HCT116 (cell line): Measurements from ENCODE around the gene PLOD1. TPM values are rescaled to one million over a fixed set of nuclear protein-coding genes. Genes with fewer than 3 reads are reported as not detected.

Source experiments
- ATAC-seq: fragments of 200-7000 bp; cut with Tn5 transposase; 2 replicates; pipeline ENCODE4 v1.9.1; 2020; ENCODE audit warnings: mild to moderate bottlenecking, moderate library complexity
- BruUV-seq: library from RNA; stranded (reverse); fragments of 400-500 nt; replicated peaks from 2 replicates; lab custom pipeline; 2021; lab: Mats Ljungman, UMichigan
- CTCF ChIA-PET: fragments of 300-600 bp; sonication (Branson Sonifier 250); formaldehyde crosslinking; loops from one replicate; lab custom pipeline; 2021; ENCODE audit warnings: antibody characterized with exemption; lab: Charles Lee
- POLR2A ChIA-PET: fragments of 300-600, 350-600 bp; sonication (Branson Sonifier 250); formaldehyde crosslinking; loops from one replicate; lab custom pipeline; 2021; ENCODE audit warnings: antibody characterized with exemption; lab: Charles Lee
- RAD21 ChIA-PET, 2 experiments: fragments of 300-600 bp; sonication (Branson Sonifier 250); formaldehyde crosslinking; loops; one replicate each; lab custom pipeline; 2023; ENCODE audit warnings: low total read pairs in 2 of 2; ENCODE audit not compliant: uncharacterized antibody in 2 of 2, unreplicated experiment in 2 of 2, low non-redundant PET in 1 of 2; lab: Charles Lee
- DNase-seq: peaks from one replicate; pipeline ENCODE4 v3.0.0-alpha.2; 2010; ENCODE audit warnings: low read depth, low spot score
- H2AFZ ChIP-seq: fragments of 200-600 bp; shearing (Covaris generic), sonication (generic); 2 replicates; pipeline ENCODE4 v1.6.1; 2017; ENCODE audit warnings: low read depth, mixed run types, mixed read lengths, antibody characterized with exemption, low read length; ENCODE audit not compliant: poor library complexity, severe bottlenecking
- H3K27ac ChIP-seq: 2 replicates; pipeline ENCODE4 v1.5.1; 2012; ENCODE audit warnings: low read depth, low read length
- H3K27me3 ChIP-seq: fragments of 200-600 bp; sonication (generic); 2 replicates; pipeline ENCODE4 v1.6.1; 2016; ENCODE audit warnings: mixed run types, low read length, mixed read lengths; ENCODE audit not compliant: insufficient read depth
- H3K36me3 ChIP-seq, 2 experiments: fragments of 200-500 bp in 1 of 2; fragments of 200-600 bp in 1 of 2; sonication (Bioruptor generic) in 1 of 2; sonication (generic) in 1 of 2; 2 replicates each; pipeline versions ENCODE4 v1.5.1 to v1.6.1; 2014 to 2016; ENCODE audit warnings: low read length in 2 of 2, inconsistent platforms in 1 of 2, mixed read lengths in 1 of 2, mixed run types in 1 of 2; ENCODE audit not compliant: insufficient read depth in 2 of 2, control insufficient read depth in 1 of 2
- H3K4me1 ChIP-seq, 2 experiments: fragments of 200-600 bp in 1 of 2; sonication (generic) in 1 of 2; 2 replicates each; pipeline versions ENCODE4 v1.5.1 to v1.6.1; 2012 to 2017; ENCODE audit warnings: low read length in 2 of 2, inconsistent platforms in 1 of 2, mild to moderate bottlenecking in 1 of 2, mixed read lengths in 1 of 2, mixed run types in 1 of 2, moderate library complexity in 1 of 2; ENCODE audit not compliant: insufficient read depth in 2 of 2, control insufficient read depth in 1 of 2
- H3K4me2 ChIP-seq: fragments of 200-600 bp; sonication (generic); 2 replicates; pipeline ENCODE4 v1.6.1; 2017; ENCODE audit warnings: mixed run types, low read length, mixed read lengths
- H3K4me3 ChIP-seq, 2 experiments: fragments of 200-600 bp in 1 of 2; sonication (generic) in 1 of 2; replicated peaks in 1 of 2; 2 replicates each; pipeline ENCODE4 v1.5.1; 2011 to 2016; ENCODE audit warnings: low read length in 2 of 2, control low read depth in 1 of 2, low read depth in 1 of 2, mild to moderate bottlenecking in 1 of 2, mixed read lengths in 1 of 2, mixed run types in 1 of 2
- H3K79me2 ChIP-seq: fragments of 200-600 bp; sonication (generic); 2 replicates; pipeline ENCODE4 v1.6.1; 2017; ENCODE audit warnings: mild to moderate bottlenecking, mixed run types, low read length, moderate library complexity, mixed read lengths; ENCODE audit not compliant: insufficient read depth
- H3K9ac ChIP-seq: fragments of 200-600 bp; sonication (generic); 2 replicates; pipeline ENCODE4 v1.6.1; 2016; ENCODE audit warnings: low read length, mixed read lengths
- H3K9me2 ChIP-seq: fragments of 200-600 bp; sonication (generic), shearing (Covaris generic); 2 replicates; pipeline ENCODE4 v1.6.1; 2017; ENCODE audit warnings: mixed run types, mild to moderate bottlenecking, moderate library complexity; ENCODE audit not compliant: insufficient read depth
- H3K9me3 ChIP-seq, 2 experiments: fragments of 200-500 bp in 1 of 2; fragments of 200-600 bp in 1 of 2; sonication (Bioruptor generic) in 1 of 2; sonication (generic) in 1 of 2; 2 replicates each; pipeline ENCODE4 v1.6.1; 2014 to 2017; ENCODE audit warnings: low read length in 2 of 2, mixed read lengths in 2 of 2, inconsistent platforms in 1 of 2, low read depth in 1 of 2, mild to moderate bottlenecking in 1 of 2, mixed run types in 1 of 2, moderate library complexity in 1 of 2; ENCODE audit not compliant: control insufficient read depth in 1 of 2, insufficient read depth in 1 of 2
- H4K20me1 ChIP-seq: fragments of 200-600 bp; sonication (generic), shearing (Covaris generic); 2 replicates; pipeline ENCODE4 v1.6.1; 2017; ENCODE audit warnings: mixed run types, mild to moderate bottlenecking, moderate library complexity; ENCODE audit not compliant: insufficient read depth
- ATF3 ChIP-seq: IDR thresholded peaks from 2 replicates; pipeline ENCODE4 v1.6.1; 2012
- CBX3 ChIP-seq: IDR thresholded peaks from 2 replicates; pipeline ENCODE4 v1.6.1; 2012; ENCODE audit warnings: low read depth
- CEBPB ChIP-seq: IDR thresholded peaks from 2 replicates; pipeline ENCODE4 v1.6.1; 2012; ENCODE audit warnings: low read depth
- CTCF ChIP-seq, 3 experiments: fragments of 200-600 bp in 1 of 3; sonication (generic) in 1 of 3; IDR thresholded peaks in 2 of 3; conservative IDR thresholded peaks in 1 of 3; 2 replicates each; pipeline ENCODE4 v1.5.1; 2012 to 2017; ENCODE audit warnings: low read depth in 2 of 3, low read length in 2 of 3, antibody characterized with exemption in 1 of 3, borderline replicate concordance in 1 of 3, control low read depth in 1 of 3, mild to moderate bottlenecking in 1 of 3, mixed read lengths in 1 of 3, mixed run types in 1 of 3, moderate library complexity in 1 of 3; ENCODE audit not compliant: insufficient read depth in 1 of 3
- EGR1 ChIP-seq: IDR thresholded peaks from 2 replicates; pipeline ENCODE4 v1.6.1; 2012; ENCODE audit warnings: low read depth
- ELF1 ChIP-seq: IDR thresholded peaks from 2 replicates; pipeline ENCODE4 v1.6.1; 2012; ENCODE audit warnings: low read depth, borderline replicate concordance
- EZH2 ChIP-seq: fragments of 200-600 bp; sonication (generic); IDR thresholded peaks from 2 replicates; pipeline ENCODE4 v1.6.1; 2017; ENCODE audit warnings: antibody characterized with exemption, mixed run types
- FOSL1 ChIP-seq: IDR thresholded peaks from 2 replicates; pipeline ENCODE4 v1.6.1; 2012; ENCODE audit warnings: low read depth
- JUND ChIP-seq: IDR thresholded peaks from 2 replicates; pipeline ENCODE4 v1.6.1; 2012
- MAX ChIP-seq: IDR thresholded peaks from 2 replicates; pipeline ENCODE4 v1.6.1; 2012
- POLR2AphosphoS5 ChIP-seq: IDR thresholded peaks from 2 replicates; pipeline ENCODE4 v1.6.1; 2011; ENCODE audit warnings: mild to moderate bottlenecking, low read depth, low read length, moderate library complexity
- RAD21 ChIP-seq: IDR thresholded peaks from 2 replicates; pipeline ENCODE4 v1.6.1; 2012; ENCODE audit warnings: low read depth, mild to moderate bottlenecking
- REST ChIP-seq: IDR thresholded peaks from 2 replicates; pipeline ENCODE4 v1.6.1; 2012; ENCODE audit warnings: low read depth
- SIN3A ChIP-seq: IDR thresholded peaks from 2 replicates; pipeline ENCODE4 v1.6.1; 2012; ENCODE audit warnings: low read depth
- SP1 ChIP-seq: IDR thresholded peaks from 2 replicates; pipeline ENCODE4 v1.6.1; 2012; ENCODE audit warnings: low read depth
- SRF ChIP-seq: IDR thresholded peaks from 2 replicates; pipeline ENCODE4 v1.6.1; 2012; ENCODE audit warnings: low read depth
- TCF7L2 ChIP-seq: IDR thresholded peaks from 2 replicates; pipeline ENCODE4 v1.7.0; 2011; ENCODE audit warnings: borderline replicate concordance, inconsistent platforms; ENCODE audit not compliant: insufficient read depth, insufficient read length; ENCODE audit errors: extremely low read depth
- ZBTB33 ChIP-seq: IDR thresholded peaks from 2 replicates; pipeline ENCODE4 v1.6.1; 2011; ENCODE audit warnings: mild to moderate bottlenecking, low read length, moderate library complexity; ENCODE audit not compliant: insufficient replicate concordance; ENCODE audit errors: extremely low read depth
- ZFX ChIP-seq: fragments of 450-650 bp; IDR thresholded peaks from 2 replicates; pipeline ENCODE4 v1.6.1; 2017
- ZNF274 ChIP-seq: fragments of 200-500 bp; sonication (Bioruptor generic); IDR thresholded peaks from 2 replicates; pipeline ENCODE4 v1.6.1; 2014; ENCODE audit warnings: mild to moderate bottlenecking, low read depth, low read length, inconsistent platforms
- intact Hi-C: fragments of 100-400 bp; cut with micrococcal nuclease; formaldehyde crosslinking; loops from 2 replicates; pipeline ENCODE4 v1.10.0; 2022
- total RNA-seq: library from RNA; stranded (reverse); gene quantifications from one replicate; pipeline ENCODE4 v1.2.1, GENCODE V29; 2021; ENCODE audit not compliant: unreplicated experiment

The PLOD1 gene
- total RNA-seq, 1 experiment from 2014 or later: 175 TPM

GRCh38 chr1:11957398-11957797, 22.9 kb downstream of the PLOD1 start:
- BruUV-seq: no TSS peak
- Histone ChIP-seq H3K4me2 (no peak overlapping the region), H4K20me1 (no peaks in the 10 kb centered on the region), H2AFZ (no peak overlapping the region), H3K36me3 (peaks cover 47 to 48% of the 10 kb centered on the region in 2 experiments), H3K9me2 (no peaks in the 10 kb centered on the region), H3K79me2 (no peaks in the 10 kb centered on the region), H3K4me1 (no peaks in the 10 kb centered on the region), H3K9ac (no peak overlapping the region), H3K27me3 (no peaks in the 10 kb centered on the region), H3K4me3 (no peak overlapping the region), H3K9me3 (no peaks in the 10 kb centered on the region), H3K27ac (no peak overlapping the region)
- DNase-seq: no peak
- intact Hi-C loops: no loop called here
- POLR2A ChIA-PET: no interaction called here
- ATAC-seq: no peak
- CTCF ChIA-PET: no interaction called here
- TF ChIP-seq POLR2AphosphoS5: no peak
- TF ChIP-seq FOSL1: no peak
- no peak for TF ChIP-seq ZBTB33
- no peak for TF ChIP-seq ATF3
- TF ChIP-seq SIN3A: no peak
- no peak for TF ChIP-seq CEBPB
- no peak for TF ChIP-seq ELF1
- no peak for TF ChIP-seq EGR1
- no peak for TF ChIP-seq ZNF274
- no peak for TF ChIP-seq TCF7L2
- TF ChIP-seq CBX3: no peak
- TF ChIP-seq SRF: no peak
- no peak for TF ChIP-seq SP1
- TF ChIP-seq CTCF (IDR thresholded peaks at IDR 0.05 in 2 of 3, conservative IDR thresholded peaks at IDR 0.05 in 1 of 3; ENCODE audit: borderline replicate concordance in 1 of 3, insufficient read depth in 1 of 3, low read depth in 2 of 3, low read length in 2 of 3): no peak
- TF ChIP-seq EZH2: no peak
- TF ChIP-seq MAX: no peak
- TF ChIP-seq RAD21: no peak
- TF ChIP-seq REST: no peak
- TF ChIP-seq ZFX: no peak
- TF ChIP-seq JUND: no peak
- RAD21 ChIA-PET: no interaction called here
